ENCODE results near the gene SAP30BP.

The SAP30BP gene

DNA sequence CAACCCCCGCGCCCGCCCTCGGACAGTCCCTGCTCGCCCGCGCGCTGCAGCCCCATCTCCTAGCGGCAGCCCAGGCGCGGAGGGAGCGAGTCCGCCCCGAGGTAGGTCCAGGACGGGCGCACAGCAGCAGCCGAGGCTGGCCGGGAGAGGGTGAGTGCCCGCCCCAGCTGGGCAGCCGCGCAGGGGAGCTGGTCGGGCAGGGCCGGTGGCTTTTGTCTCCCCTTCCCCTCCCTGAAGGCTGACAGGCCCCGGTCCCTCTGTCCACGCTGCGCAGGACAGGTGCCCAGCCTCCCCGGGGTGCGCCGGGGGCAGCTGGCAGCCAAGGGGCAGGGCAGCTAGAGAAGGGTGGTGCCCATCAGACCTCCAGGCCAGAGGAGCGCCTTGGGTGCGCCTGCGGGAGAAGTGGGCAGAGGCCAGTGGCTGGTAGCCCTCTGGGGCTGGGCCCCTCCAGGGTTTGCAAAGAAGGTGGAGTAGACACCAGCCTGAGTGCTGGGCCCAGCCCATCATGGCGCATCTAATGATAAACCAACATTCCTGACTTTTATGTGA lies 54.4 kb downstream of the SAP30BP start:
- no peak for DNase-seq (ENCODE audit: low spot score)

- no peak for DNase-seq (ENCODE audit: low spot score)
Measured at GRCh38 chr17:75722076-75722475, 54.9 kb downstream of the SAP30BP start.

- DNase-seq (ENCODE audit: low spot score), result no peak
Measured at GRCh38 chr17:75722542-75723095, 55.5 kb downstream of the SAP30BP start.

DNA sequence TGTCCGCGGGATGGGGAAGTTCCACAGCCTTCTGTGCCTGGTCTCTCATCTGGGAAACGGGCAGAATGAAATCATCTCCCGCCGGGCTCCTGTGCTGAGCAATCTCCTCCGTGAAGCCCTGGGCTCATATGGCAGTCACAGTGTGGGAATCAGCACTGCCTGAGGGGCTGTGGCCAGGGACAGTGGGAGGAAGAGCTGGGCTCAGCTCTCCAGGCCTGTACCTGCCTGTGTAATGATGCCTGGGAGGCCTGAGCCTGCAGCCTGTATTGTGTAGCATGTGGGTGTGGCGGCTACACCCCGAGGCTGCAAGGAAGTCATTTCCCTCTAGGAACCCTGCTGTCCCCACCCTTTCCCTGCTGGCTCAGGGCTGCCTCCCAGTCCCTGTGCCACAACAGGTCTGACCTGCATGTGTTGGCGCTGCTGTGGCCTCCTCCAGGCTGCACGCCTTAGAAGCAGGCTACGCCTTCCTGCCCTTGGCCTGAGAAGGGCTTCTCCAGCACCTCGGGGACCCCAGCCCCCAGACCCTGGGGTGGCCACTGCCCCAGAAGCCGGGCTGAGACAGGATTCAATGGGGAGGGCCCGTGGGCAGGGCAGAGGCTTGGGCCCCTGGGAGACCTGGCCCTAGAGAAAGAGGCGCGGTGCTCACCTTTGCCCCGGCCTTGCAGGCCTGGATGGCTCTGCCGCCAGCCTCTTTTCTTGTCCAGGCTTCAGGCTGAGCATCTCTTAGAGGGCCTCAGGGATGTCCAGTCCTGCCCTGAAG lies 56.2 kb downstream of the SAP30BP start:
- DNase-seq (ENCODE audit: low spot score), result no peak

GRCh38 chr17:75724016-75725003 lies 57.2 kb downstream of the SAP30BP start:
- DNase-seq (ENCODE audit: low spot score), result no peak

DNA sequence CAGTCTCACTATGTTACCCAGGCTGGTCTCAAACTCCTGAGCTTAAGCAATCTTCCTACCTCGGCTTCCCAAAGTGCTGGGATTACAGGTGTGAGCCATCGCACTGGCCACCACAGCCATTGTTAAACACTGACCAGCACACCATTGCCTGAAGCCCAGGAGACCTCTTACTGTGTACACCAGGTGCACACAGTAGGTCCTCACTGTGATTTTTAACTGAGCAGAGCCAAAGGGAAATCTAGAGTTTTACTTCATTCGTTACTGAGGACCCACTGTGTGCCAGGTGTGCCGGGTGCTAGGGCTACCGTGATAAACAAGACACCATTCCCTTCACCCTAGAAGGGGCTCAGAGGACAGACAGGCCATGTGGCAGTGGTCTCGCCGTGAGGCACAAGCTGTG lies 58.4 kb downstream of the SAP30BP start:
- no peak for DNase-seq (ENCODE audit: low spot score)

- DNase-seq (ENCODE audit: low spot score), result no peak
Measured at GRCh38 chr17:75727391-75727790, 60.3 kb downstream of the SAP30BP start.

GRCh38 chr17:75729351-75729750 lies 62.2 kb downstream of the SAP30BP start:
- no peak for DNase-seq (ENCODE audit: low spot score)

DNA sequence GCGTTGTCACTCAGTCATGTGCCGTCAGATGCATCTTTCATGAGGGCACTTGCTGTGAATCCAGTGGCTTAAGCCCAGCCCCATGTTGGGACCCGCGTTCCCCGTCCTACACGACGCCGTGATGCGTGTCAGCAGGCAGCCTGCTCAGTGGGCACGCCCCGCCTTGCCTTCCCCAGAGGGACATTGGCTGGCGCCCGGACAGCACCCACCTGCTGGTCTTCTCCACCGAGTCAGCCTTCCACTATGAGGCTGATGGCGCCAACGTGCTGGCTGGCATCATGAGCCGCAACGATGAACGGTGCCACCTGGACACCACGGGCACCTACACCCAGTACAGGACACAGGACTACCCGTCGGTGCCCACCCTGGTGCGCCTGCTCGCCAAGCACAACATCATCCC lies 62.9 kb downstream of the SAP30BP start:
- no peak for DNase-seq (ENCODE audit: low spot score)

- DNase-seq (ENCODE audit: low spot score), result no peak
Measured at GRCh38 chr17:75731086-75731715, 64.1 kb downstream of the SAP30BP start.

DNA sequence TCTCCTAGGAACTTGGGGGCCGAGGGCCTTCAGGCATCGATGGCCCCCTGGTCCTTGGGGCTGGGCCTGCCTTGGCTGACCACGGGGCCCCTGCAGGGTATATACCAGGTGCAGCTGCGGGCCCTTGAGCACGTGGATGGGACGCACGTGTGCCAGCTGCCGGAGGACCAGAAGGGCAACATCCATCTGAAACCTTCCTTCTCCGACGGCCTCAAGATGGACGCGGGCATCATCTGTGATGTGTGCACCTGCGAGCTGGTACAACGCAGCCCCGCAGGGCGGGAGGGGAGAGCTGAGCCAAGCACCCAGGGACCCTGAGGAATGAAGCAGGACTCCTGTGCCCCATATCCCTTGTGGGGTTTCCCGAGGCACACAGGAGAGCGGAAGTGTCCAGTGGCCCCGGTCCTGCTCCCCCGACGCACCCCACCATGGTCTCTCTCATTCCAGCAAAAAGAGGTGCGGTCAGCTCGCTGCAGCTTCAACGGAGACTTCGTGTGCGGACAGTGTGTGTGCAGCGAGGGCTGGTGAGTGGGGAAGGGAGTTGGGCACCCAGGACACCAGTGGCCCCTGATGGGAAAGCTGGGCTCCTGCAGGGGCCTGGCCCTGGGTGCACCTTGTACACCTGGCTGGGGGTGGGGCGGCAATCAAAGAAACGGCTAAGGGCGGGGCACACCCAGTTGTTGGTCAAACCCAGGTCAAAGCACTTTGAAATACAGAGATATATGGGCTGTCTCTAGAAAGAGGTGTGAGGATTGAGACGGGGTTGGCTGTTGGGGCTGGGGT lies 64.8 kb downstream of the SAP30BP start:
- no peak for DNase-seq (ENCODE audit: low spot score)

GRCh38 chr17:75733471-75733870 lies 66.3 kb downstream of the SAP30BP start:
- DNase-seq (ENCODE audit: low spot score), result no peak

- DNase-seq (ENCODE audit: low spot score), result no peak
Measured at GRCh38 chr17:75734674-75735294, 67.6 kb downstream of the SAP30BP start.

DNA sequence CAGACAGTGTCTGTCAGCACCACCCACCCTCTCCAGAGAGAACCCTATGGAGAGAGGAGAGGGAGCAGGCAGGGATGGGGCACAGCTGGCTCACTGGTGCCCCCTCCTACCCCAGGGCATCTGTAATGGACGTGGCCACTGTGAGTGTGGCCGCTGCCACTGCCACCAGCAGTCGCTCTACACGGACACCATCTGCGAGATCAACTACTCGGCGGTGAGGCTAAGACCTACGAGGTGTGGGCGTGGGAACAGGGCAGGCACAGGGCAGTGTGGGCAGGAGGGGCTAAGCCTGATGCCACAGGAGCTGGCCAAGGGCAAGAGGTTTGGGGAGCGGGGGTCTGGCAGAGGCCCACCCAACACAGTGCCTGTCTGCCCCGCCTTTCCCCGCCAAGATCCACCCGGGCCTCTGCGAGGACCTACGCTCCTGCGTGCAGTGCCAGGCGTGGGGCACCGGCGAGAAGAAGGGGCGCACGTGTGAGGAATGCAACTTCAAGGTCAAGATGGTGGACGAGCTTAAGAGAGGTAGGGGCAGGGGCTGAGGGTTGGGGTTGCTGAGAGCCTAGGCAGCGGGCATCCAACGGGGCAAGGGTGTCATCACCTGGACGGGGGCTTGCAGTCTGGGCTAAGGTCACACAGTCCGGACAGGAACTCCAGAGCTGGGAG lies 69.2 kb downstream of the SAP30BP start:
- DNase-seq (ENCODE audit: low spot score), result no peak

DNA sequence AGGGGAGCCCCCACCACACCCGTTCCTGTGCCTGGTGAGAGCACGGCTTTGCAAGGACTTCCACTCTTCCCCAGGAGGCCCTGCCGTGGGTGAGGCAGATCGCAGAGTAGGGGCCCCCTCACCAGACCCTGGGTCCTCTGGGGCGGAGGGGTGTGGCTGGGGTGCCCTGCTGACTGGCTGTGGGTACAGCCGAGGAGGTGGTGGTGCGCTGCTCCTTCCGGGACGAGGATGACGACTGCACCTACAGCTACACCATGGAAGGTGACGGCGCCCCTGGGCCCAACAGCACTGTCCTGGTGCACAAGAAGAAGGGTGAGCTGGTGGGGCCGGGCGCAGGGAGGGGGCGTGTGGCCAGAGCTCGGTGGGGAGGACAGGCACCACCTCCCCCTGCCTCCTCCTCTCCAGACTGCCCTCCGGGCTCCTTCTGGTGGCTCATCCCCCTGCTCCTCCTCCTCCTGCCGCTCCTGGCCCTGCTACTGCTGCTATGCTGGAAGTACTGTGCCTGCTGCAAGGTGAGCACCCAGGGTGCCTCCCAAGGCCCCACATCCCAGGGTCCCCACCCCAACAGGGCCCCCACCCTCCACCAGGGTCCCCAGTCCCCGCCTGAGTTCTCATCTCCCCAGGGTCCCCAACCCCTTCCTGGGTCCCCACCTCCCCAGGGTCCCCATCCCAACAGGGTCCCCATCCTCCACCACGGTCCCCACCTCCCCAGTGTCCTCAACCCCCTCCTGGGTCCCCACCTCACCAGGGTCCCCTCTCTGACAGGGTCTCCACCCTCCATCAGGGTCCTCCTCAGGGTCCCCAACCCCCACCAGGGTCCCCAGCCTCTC lies 70.2 kb downstream of the SAP30BP start:
- DNase-seq (ENCODE audit: low spot score), result no peak

DNA sequence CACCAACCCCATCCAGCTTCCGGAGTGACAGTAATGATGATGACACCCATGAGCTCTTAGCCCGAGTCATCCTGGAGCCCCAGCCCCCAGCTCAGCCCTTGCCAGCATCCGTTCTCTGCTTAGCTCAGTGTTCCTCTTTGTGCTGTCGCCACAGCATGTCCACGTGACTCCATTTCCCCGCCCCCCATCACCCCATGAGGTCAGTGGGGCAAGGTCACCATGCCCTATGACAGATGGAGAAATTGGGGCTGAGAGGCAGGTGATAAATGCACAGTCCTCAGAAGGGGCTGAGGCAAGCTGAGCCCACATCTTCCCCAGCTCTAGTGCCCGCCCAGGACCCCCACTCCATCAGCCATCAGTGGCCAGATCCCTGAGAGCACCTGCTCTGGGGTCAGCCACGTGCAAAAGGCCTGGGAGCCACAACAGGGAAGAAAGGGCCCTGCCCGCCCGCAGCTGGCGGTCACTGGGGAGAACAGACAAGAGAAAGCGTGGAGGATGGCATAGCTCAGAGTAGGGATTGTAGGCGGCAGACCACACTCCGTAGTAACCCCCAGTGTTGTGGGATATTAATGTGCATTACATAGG lies 71.2 kb downstream of the SAP30BP start:
- no peak for DNase-seq (ENCODE audit: low spot score)

DNA sequence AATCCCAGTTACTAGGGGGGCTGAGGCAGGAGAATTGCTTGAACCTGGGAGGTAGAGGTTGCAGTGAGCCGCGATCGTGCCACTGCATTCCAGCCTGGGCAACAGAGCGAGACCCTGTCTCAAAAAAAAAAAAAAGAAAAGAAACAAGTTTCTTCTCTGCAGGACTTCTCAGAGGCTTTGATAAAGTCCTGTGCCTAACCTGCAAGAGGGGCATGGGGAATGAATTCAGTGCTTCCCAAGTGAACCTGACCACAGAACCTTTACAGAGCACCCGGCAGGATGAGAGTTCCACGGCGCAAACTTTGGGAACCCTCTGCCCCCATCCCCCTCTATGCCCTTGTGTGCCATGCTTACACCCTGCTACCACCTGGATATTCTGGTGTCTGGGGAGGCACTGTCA lies 72.0 kb downstream of the SAP30BP start:
- DNase-seq (ENCODE audit: low spot score), result no peak

DNA sequence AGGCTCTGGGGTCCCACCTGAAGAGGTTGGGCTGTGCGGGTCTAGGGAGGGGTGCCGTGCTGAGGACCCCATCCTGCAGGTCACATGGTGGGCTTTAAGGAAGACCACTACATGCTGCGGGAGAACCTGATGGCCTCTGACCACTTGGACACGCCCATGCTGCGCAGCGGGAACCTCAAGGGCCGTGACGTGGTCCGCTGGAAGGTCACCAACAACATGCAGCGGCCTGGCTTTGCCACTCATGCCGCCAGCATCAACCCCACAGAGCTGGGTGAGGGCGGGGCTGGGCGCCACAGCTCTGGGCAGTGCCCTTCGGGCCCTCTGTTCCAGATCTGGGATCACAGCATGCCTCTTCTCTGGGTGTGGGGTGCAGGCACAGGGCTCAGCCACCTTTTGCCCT lies 72.7 kb downstream of the SAP30BP start:
- DNase-seq (ENCODE audit: low spot score), result no peak

- DNase-seq (ENCODE audit: low spot score), result no peak
Measured at GRCh38 chr17:75740215-75740614, 73.1 kb downstream of the SAP30BP start.
